Measurements from ENCODE around the gene TMPRSS12. TPM values are rescaled to one million over a fixed set of nuclear protein-coding genes. Genes with fewer than 3 reads are reported as not detected.

Gene TMPRSS12
- total RNA-seq, 4 donors from 2014 or later: 0.34 TPM; not detected in 3

DNA sequence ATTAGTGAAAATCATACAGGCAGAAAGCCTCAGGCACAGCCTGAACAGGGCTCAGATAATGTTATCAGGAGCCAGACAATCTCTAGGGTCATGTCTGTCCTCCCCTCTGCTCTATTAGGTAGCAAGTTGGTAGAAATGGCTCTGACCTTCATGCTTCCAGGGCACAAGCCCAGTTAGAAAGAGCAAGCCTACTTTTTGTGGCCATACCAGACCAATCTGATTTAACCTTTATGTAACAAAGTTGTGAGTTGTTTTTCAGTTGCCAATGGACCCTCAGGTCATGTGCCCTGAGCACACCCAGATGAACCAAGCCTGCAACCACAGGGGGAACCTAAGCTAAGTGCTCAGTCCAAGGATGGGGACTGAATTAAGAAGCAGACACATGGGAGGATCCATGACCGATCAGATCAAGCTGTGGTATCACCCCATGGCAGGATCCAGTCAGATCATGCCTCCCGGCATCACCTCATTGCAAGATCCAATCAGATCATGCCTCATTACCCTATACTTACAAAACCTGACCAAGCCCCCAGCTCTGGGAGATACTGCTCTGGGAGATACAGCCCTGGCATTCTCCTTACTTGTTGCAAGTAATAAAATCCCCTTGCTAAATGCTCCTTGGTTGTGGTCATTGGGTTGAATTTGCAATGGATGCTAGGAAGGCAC lies 90.9 kb downstream of the TMPRSS12 start:
- Histone ChIP-seq H3K4me3 (peak overlapping the region; percentile 2), H3K27me3 (no peaks in the 10 kb centered on the region), H3K9me3 (no peaks in the 10 kb centered on the region), H3K27ac (peak overlapping the region; percentile 56), H3K4me1 (peaks cover 62% of the 10 kb centered on the region), H3K36me3 (peaks cover 35% of the 10 kb centered on the region)
- TF ChIP-seq, protein P1, sequence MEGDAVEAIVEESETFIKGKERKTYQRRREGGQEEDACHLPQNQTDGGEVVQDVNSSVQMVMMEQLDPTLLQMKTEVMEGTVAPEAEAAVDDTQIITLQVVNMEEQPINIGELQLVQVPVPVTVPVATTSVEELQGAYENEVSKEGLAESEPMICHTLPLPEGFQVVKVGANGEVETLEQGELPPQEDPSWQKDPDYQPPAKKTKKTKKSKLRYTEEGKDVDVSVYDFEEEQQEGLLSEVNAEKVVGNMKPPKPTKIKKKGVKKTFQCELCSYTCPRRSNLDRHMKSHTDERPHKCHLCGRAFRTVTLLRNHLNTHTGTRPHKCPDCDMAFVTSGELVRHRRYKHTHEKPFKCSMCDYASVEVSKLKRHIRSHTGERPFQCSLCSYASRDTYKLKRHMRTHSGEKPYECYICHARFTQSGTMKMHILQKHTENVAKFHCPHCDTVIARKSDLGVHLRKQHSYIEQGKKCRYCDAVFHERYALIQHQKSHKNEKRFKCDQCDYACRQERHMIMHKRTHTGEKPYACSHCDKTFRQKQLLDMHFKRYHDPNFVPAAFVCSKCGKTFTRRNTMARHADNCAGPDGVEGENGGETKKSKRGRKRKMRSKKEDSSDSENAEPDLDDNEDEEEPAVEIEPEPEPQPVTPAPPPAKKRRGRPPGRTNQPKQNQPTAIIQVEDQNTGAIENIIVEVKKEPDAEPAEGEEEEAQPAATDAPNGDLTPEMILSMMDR (IDR thresholded peaks at IDR 0.05): no peak
- TF ChIP-seq POLR2AphosphoS5 (IDR thresholded peaks at IDR 0.05) (no peak), POLR2A (IDR thresholded peaks at IDR 0.05) (no peak), EP300 (IDR thresholded peaks at IDR 0.05) (no peak)
- no peak for DNase-seq (ENCODE audit: low spot score in 2 of 2)
- 90% methylated on average over 2 of the region's 2 CpGs for WGBS

DNA sequence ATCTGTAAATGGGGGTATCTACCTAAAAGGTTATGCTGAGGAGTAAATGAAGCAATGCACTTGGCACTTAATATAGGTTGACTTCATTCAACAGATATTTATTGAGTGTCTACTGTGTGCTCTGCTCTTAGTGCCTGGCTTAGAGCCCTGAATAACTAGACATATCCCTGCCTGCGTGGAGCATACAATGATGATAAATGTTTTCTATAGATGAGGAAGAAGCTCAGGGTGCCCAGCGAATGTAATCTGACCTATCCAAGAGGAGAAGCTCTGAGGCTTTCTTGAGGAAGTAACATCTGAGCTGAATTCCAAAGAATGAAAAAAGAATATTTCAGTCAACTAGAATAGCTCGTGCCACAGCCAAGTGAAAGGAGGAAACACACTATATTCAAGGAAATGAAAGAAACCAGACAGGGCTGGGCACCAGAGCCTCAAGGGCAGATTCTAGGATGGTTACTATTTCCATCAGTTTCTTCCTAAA lies 91.7 kb downstream of the TMPRSS12 start:
- Histone ChIP-seq H3K27ac (peak overlapping the region; percentile 56), H3K4me3 (peak overlapping the region; percentile 2), H3K27me3 (no peaks in the 10 kb centered on the region)

DNA sequence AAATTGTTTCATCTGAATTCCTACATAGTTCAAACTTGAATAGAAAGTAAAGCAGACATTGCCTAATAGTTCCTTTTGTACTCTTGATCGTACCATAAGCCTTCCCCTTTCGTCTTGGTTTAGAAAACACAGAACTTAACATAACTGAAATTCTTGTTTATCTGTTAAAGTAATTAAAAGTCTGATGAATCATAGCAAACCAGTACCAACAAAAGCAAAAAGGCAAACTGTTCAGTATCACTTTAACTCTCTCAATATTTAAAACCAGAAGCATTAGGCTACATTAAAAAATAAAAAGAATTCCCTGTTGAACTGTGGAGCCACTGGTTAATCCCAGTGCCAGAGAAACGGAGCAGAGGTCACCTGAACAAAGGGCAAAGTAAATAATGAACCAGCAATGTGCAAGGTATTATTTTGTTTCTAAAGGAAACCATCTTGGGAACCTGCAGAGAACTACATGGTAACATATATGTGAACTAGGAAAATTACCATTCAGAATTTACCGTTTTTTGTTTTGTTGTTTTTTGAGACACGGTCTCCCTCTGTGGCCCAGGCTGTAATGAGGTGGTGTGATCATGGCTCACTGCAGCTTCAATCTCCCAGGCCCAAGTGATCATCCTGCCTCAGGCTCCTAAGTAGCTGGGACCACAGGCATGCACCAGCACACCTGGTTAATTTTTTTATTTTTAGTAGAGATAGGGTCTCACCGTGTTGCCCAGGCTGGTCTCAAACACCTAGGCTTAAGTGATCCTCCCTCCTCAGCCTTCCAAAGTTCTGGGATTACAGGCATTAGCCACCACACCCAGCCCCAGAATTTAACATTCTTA lies 92.5 kb downstream of the TMPRSS12 start:
- H3K36me3 ChIP-seq: peaks cover 24% of the 10 kb centered on the region
- WGBS: 40% methylated on average over 6 of the region's 6 CpGs
- H3K4me1 ChIP-seq: peaks cover 48% of the 10 kb centered on the region
- no peaks in the 10 kb centered on the region for H3K9me3 ChIP-seq
- H3K27me3 ChIP-seq: no peaks in the 10 kb centered on the region
- TF ChIP-seq, protein P1 (IDR thresholded peaks at IDR 0.05): no peak
- TF ChIP-seq POLR2AphosphoS5 (IDR thresholded peaks at IDR 0.05) (no peak), POLR2A (IDR thresholded peaks at IDR 0.05) (no peak), EP300 (IDR thresholded peaks at IDR 0.05) (no peak)
- H3K4me3 ChIP-seq: no peak overlapping the region
- no peak for DNase-seq (ENCODE audit: low spot score in 2 of 2)
- peak overlapping the region; percentile 56 for H3K27ac ChIP-seq

More for the DNA sequence above, 91.7 kb downstream of the TMPRSS12 start:
- WGBS: 20% methylated on average over 3 of the region's 3 CpGs
- TF ChIP-seq POLR2AphosphoS5 (IDR thresholded peaks at IDR 0.05) (no peak), POLR2A (IDR thresholded peaks at IDR 0.05) (no peak), EP300 (IDR thresholded peaks at IDR 0.05) (no peak)
- TF ChIP-seq, protein P1 (IDR thresholded peaks at IDR 0.05): no peak
- no peak for DNase-seq (ENCODE audit: low spot score in 2 of 2)
- no peaks in the 10 kb centered on the region for H3K9me3 ChIP-seq
- H3K36me3 ChIP-seq: peaks cover 30% of the 10 kb centered on the region
- H3K4me1 ChIP-seq: peaks cover 54% of the 10 kb centered on the region

DNA sequence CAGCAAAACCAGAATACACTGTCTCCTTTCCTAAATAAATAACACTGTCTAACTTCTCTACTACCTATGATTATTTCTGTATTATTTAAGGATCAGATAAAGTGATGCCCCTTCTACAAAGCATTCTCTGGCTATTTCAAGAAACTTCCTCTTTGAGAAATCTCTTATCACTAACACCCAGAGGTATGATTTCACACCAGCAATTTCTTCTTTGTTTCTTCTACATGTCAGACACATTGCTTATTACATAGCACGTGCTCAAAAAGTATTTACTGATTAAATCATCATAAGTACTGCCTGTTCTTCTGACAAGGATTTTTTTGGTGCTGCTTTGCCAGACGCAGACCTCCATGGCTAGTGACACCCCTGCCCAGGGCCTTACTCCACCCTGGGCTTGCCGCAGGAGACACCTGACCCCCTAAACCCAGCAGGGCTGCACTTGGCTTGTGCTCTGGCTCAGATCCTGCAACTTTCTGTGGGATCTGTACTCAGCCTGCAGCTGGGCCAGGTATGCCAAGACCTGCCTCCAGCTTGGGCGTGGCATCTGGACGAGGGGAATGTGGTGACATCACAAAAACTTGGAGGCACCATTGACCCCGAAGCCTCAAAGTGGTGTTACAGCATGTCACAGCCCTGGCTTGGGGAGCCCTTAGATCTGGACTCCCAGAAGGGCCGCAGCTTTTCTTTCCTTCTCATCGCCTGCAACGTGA lies 94.2 kb downstream of the TMPRSS12 start:
- peaks cover 11% of the 10 kb centered on the region for H3K36me3 ChIP-seq
- H3K9me3 ChIP-seq: no peaks in the 10 kb centered on the region
- no peak overlapping the region for H3K27ac ChIP-seq
- 64% methylated on average over 8 of the region's 9 CpGs for WGBS
- DNase-seq (ENCODE audit: low spot score in 2 of 2): no peak
- TF ChIP-seq EP300 (IDR thresholded peaks at IDR 0.05) (no peak), POLR2AphosphoS5 (IDR thresholded peaks at IDR 0.05) (no peak)
- H3K27me3 ChIP-seq: no peaks in the 10 kb centered on the region
- peaks cover 44% of the 10 kb centered on the region for H3K4me1 ChIP-seq
- no peak overlapping the region for H3K4me3 ChIP-seq

Other genes with a start within 250 kb of the TMPRSS12 start
- gene ATF1, start 78.8 kb upstream of the TMPRSS12 start, total RNA-seq: 10 to 100 TPM; 14.8 to 32.6 (median 18.8) TPM
- gene HIGD1C, start 109.6 kb downstream of the TMPRSS12 start, total RNA-seq: not detected
- gene SLC11A2, start 183.5 kb downstream of the TMPRSS12 start, total RNA-seq: 100 to 1,000 TPM in 1 of 4 donors, 10 to 100 TPM in 3; 39.0 to 108 (median 60.2) TPM
- 10 to 100 TPM; 38.5 to 93.2 (median 72.3) TPM for gene LETMD1, start 205.4 kb downstream of the TMPRSS12 start, total RNA-seq
- gene CSRNP2, start 240.7 kb downstream of the TMPRSS12 start, total RNA-seq: 10 to 100 TPM; 16.5 to 23.3 (median 20.3) TPM